HUES64 (cell line): ENCODE data around the gene PCID2.
A peak's percentile ranks its signal among the peaks of the same experiment; 100 is the strongest.

ENCODE experiments used
- H3K27ac ChIP-seq: 2 replicates; pipeline ENCODE4 v1.7.0; 2013; ENCODE audit warnings: low read depth, low read length, inconsistent platforms
- H3K27me3 ChIP-seq: 2 replicates; pipeline ENCODE4 v1.6.1; 2013; ENCODE audit warnings: mild to moderate bottlenecking, low read length; ENCODE audit not compliant: insufficient read depth
- H3K36me3 ChIP-seq: 2 replicates; pipeline ENCODE4 v1.6.1; 2013; ENCODE audit warnings: mild to moderate bottlenecking, low read length; ENCODE audit not compliant: insufficient read depth
- H3K4me1 ChIP-seq: 2 replicates; pipeline ENCODE4 v1.6.1; 2013; ENCODE audit warnings: mild to moderate bottlenecking, low read length, moderate library complexity; ENCODE audit not compliant: insufficient read depth
- H3K4me3 ChIP-seq: 2 replicates; pipeline ENCODE4 v1.5.1; 2013; ENCODE audit warnings: mild to moderate bottlenecking, low read length, moderate library complexity
- H3K9ac ChIP-seq: 2 replicates; pipeline ENCODE4 v1.6.1; 2013; ENCODE audit warnings: mild to moderate bottlenecking, low read depth, low read length
- H3K9me3 ChIP-seq: 2 replicates; pipeline ENCODE4 v1.6.1; 2013; ENCODE audit warnings: low read depth, low read length; ENCODE audit not compliant: insufficient read depth
- WGBS: fragments of 150-250, 120-280 bp; methylation state at CpG from one replicate; pipeline ENCODE4 v1.1.7; 2013; ENCODE audit warnings: missing lambda C conversion rate; 5-methylcytosine and 5-hydroxymethylcytosine counted together

PCID2 gene

DNA sequence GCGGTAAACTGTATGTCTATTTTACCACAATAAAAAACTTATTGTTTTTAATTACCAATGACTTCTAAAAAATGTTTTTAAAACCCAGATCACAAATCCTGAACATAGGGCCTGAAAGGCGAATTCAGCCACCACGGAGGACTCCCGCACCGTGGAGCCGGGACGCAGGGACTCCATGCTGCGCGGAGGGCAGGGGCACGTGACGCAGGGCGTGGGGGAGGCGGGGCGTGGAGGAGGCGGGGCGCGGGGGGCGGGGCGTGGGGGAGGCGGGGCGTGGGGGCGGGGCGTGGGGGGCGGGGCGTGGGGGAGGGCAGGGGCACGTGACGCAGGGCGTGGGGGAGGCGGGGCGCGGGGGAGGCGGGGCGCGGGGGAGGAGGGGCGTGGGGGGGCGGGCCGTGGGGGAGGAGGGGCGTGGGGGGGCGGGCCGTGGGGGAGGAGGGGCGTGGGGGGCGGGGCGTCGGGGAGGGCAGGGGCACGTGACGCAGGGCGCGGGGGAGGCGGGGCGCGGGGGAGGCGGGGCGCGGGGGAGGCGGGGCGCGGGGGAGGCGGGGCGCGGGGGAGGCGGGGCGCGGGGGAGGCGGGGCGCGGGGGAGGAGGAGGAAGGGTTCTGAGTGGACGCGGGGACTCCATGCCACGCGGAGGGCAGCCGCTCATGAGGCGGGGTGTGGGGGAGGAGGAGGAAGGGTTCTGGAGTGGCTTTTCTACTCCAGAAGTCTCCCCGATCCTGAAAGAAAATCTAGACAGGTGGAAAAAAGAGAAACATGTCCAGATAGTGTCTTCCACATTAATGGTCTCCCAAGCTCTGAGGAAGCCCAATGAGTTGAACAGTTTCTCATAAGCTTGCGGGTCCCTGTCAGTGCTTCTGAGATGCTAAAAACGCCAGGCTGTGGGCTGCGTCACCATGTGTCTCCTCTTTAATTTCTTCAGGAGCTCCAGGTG lies 54.4 kb downstream of the PCID2 start:
- peak overlapping the region; percentile 57 for H3K4me3 ChIP-seq
- peaks cover 24% of the 10 kb centered on the region for H3K27me3 ChIP-seq
- H3K36me3 ChIP-seq, result no peaks in the 10 kb centered on the region
- WGBS, result 20% methylated on average over 20 of the region's 76 CpGs
- H3K4me1 ChIP-seq, result peaks cover 17% of the 10 kb centered on the region; the same call in 1 of the 2 replicates
- peak overlapping the region; percentile 16 for H3K9ac ChIP-seq
- no peaks in the 10 kb centered on the region for H3K9me3 ChIP-seq
- H3K27ac ChIP-seq, result peak overlapping the region; percentile 61; the same call in 1 of the 2 replicates

DNA sequence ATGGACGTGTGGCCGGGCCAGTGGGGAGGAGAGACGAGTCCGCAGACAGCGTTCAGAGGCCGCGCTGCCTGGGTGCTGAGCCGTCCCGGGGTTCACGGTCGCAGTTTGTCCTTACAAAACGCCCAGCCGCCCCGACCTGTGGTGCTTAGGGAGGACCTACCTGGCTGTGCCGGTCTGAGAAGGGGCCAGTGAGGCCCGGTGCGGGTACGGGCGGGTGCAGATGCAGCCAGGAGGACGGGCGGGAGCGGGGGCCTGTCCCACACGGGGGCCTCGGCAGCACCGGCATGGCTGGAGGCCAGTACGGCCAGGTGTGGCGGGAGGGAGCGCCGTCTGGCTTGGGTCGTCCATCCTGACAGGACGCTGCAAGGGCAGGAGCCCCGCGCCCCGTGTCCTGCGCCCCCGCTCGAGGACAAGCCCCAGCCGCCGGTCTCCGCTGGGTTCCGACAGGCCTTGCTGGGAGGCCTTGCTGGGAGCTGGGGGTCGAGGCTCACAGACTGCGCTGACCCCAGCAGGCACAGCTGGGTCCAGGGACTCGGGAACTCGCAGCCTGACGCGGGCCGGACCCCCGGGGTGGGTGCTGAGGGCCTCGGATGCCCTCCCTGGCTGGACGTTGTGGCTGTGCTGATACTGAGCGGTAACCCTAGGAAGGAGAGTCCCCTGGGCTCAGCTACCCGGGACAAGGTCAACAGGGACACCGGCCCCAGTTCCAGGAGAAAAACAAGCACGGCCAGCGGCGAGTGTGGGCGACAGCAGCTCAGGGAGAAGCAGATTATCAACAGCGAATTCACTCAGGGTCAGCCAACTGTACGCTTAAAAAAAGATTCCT lies 55.3 kb downstream of the PCID2 start:
- Histone ChIP-seq H3K4me3 (peak overlapping the region; percentile 57), H3K9me3 (no peaks in the 10 kb centered on the region), H3K27me3 (peaks cover 24% of the 10 kb centered on the region), H3K36me3 (no peaks in the 10 kb centered on the region), H3K4me1 (peaks cover 12% of the 10 kb centered on the region; the same call in 1 of the 2 replicates), H3K27ac (peak overlapping the region; percentile 61; the same call in 1 of the 2 replicates), H3K9ac (peak overlapping the region; percentile 16)
- WGBS, result 3% methylated on average over 60 of the region's 60 CpGs

DNA sequence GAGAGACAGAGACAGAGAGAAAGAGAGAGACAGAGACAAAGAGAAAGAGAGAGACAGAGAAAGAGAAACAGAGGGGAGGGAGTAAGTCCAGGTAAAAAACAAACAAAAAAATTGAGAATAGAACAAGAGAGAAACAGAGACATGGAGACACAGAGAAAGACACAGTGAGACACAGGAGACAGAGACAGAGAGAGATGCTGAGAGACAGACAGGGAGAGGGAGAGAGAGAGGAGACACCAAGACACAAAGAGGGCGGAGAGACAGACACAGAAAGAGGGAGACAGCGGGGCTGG lies 55.8 kb downstream of the PCID2 start:
- WGBS, result 21% methylated on average over 2 of the region's 2 CpGs
- H3K36me3 ChIP-seq, result no peaks in the 10 kb centered on the region
- no peak overlapping the region for H3K9ac ChIP-seq
- no peaks in the 10 kb centered on the region for H3K9me3 ChIP-seq
- peaks cover 24% of the 10 kb centered on the region for H3K27me3 ChIP-seq
- H3K4me3 ChIP-seq, result peak overlapping the region; percentile 57
- H3K4me1 ChIP-seq, result peaks cover 11% of the 10 kb centered on the region; the same call in 1 of the 2 replicates
- no peak overlapping the region for H3K27ac ChIP-seq

DNA sequence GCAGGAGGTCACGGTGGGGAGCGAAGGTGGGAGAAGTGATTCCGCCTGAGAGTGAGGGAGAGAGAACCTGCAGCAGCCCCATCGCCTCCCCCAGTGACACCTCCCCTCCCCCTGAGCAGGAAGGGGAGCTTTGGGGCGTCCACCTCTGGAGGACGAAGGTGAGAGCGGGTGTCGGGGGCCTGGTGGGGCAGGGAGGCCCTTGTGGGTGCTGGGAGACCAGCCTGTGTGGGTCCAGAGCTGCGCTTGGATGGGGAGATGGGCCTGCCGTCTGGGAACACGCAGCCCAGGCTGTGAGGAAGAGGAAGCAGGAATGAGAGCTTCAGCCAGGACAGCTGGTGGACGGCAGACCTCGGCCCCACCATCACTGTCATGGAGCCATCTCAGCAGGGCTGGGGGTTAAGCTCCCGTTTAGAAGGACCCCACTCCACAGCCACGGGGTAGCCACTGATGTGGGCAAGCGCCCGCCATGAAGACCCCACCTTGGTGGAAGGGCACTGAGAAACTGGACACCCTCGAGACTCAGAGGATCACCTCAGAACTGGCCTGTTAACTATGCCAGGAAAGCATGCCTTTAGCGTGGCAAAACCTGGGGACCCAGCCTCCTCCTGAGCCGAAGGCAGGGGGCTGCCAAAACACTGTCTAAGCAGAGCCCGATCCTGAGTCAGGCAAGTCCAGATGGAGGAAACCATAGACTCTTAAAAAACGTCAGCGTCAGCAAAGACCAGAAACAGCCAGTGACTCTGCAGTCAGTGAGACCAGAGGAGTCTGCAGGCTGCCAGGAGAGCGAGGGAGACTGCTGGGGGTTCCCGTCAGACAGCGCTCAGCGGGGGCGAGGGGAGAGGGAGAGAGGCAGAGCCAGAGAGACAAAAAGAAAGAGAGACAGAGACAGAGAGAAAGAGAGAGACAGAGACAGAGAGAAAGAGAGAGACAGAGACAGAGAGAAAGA lies 56.5 kb downstream of the PCID2 start:
- no peak overlapping the region for H3K9ac ChIP-seq
- H3K36me3 ChIP-seq, result no peaks in the 10 kb centered on the region
- 80% methylated on average over 28 of the region's 28 CpGs for WGBS
- H3K27me3 ChIP-seq, result peaks cover 24% of the 10 kb centered on the region
- no peak overlapping the region for H3K27ac ChIP-seq
- peaks cover 11% of the 10 kb centered on the region; the same call in 1 of the 2 replicates for H3K4me1 ChIP-seq
- no peaks in the 10 kb centered on the region for H3K9me3 ChIP-seq
- H3K4me3 ChIP-seq, result 0 out of 2 replicates have a peak overlapping the region, but pooled peaks have one; percentile 57

DNA sequence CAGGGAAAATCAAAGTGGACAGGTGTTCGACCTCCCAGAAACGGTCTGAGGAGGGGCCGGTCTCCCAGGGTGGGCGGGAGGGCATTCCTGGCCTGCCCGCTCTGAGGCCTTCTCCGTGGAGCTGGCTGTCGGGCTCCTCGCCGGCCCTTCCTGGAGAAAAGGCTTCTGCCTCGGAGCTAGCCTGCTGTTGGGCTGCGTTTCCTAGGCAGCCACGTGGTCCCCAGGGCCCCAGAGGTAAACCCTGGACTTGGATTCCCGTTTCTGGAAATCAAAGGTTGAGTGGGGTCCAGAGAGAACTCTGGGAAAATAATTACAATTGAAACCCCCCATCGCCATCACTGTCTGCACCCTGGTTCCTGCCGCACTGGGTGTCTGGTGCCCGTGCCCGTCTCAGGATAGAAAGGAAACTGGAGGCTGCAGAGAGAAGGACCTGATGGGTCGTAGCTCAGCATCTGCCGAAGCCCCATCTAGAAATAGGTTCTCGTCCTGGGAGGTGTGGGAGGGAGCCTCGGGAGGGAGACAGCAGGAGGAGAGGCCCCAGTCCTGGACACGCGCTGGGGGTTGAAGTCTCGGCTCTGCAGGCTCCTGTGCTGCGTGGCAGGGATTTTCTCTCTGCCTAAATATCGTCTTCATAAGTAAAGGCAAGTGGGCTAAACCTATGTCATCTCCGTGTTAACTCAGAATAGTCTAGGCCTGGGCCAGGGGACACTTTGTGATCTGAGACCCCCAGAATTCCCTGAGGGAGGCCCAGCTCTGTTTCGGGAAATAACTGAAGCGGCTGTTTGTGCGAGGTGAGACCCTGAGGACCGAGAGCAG lies 57.7 kb downstream of the PCID2 start:
- H3K4me1 ChIP-seq, result peaks cover 11% of the 10 kb centered on the region; the same call in 1 of the 2 replicates
- H3K27me3 ChIP-seq, result peaks cover 24% of the 10 kb centered on the region
- no peaks in the 10 kb centered on the region for H3K36me3 ChIP-seq
- no peak overlapping the region for H3K4me3 ChIP-seq
- no peaks in the 10 kb centered on the region for H3K9me3 ChIP-seq
- WGBS, result 92% methylated on average over 31 of the region's 31 CpGs
- H3K9ac ChIP-seq, result no peak overlapping the region
- H3K27ac ChIP-seq, result no peak overlapping the region

DNA sequence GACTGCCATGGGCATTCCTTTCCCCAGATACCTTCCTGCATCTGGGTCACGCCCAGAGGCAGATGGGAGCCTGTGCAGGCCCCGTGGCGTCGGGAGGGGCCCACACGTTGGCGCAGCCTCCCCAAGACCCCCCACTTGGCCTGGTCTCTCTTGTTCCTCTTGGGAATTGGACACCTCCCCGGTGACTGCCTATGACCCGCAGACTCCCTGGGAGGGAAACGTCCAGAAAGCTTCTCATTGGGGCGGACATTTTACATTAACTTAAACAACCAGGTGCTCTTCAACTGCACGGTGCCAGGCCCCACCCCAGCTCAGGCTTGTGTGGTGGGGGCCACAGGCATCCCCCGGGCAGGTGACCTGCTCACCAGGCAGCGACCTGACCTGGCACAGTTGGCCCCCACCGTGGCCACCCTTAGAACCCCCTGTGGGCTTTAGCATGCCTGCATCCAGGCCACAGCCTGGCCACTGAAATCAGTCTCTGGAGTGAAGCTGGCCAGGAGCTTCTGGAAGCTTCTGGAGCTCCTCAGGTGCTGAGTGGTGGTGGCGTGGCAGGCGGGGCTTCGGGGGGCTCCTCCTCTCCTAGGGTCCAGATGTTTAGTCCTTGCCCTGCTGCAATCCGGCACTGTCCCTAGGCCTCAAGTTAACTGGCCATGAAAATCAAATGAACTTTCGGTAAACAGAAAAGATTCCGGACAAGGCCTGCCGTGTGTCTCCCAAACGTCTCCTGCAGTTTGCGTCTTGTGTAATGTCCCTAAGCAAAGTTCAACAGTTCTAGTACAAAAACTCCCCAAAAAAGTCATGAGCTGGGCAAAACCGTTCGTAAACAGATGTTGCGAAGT lies 58.5 kb downstream of the PCID2 start:
- 94% methylated on average over 26 of the region's 26 CpGs for WGBS
- Histone ChIP-seq H3K27ac (no peak overlapping the region), H3K4me1 (peaks cover 11% of the 10 kb centered on the region; the same call in 1 of the 2 replicates)

DNA sequence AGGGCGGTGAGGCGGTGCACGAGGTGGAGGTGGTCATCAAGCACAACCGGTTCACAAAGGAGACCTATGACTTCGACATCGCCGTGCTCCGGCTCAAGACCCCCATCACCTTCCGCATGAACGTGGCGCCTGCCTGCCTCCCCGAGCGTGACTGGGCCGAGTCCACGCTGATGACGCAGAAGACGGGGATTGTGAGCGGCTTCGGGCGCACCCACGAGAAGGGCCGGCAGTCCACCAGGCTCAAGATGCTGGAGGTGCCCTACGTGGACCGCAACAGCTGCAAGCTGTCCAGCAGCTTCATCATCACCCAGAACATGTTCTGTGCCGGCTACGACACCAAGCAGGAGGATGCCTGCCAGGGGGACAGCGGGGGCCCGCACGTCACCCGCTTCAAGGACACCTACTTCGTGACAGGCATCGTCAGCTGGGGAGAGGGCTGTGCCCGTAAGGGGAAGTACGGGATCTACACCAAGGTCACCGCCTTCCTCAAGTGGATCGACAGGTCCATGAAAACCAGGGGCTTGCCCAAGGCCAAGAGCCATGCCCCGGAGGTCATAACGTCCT lies 59.4 kb downstream of the PCID2 start:
- peaks cover 24% of the 10 kb centered on the region for H3K27me3 ChIP-seq
- H3K9ac ChIP-seq, result no peak overlapping the region
- 96% methylated on average over 38 of the region's 38 CpGs for WGBS
- no peaks in the 10 kb centered on the region for H3K9me3 ChIP-seq
- no peak overlapping the region for H3K4me3 ChIP-seq
- no peaks in the 10 kb centered on the region for H3K36me3 ChIP-seq
- peaks cover 6% of the 10 kb centered on the region; the same call in 1 of the 2 replicates for H3K4me1 ChIP-seq
- no peak overlapping the region for H3K27ac ChIP-seq

More for the DNA sequence above, 58.5 kb downstream of the PCID2 start:
- no peak overlapping the region for H3K4me3 ChIP-seq
- H3K36me3 ChIP-seq, result no peaks in the 10 kb centered on the region
- peaks cover 24% of the 10 kb centered on the region for H3K27me3 ChIP-seq
- no peak overlapping the region for H3K9ac ChIP-seq
- no peaks in the 10 kb centered on the region for H3K9me3 ChIP-seq

DNA sequence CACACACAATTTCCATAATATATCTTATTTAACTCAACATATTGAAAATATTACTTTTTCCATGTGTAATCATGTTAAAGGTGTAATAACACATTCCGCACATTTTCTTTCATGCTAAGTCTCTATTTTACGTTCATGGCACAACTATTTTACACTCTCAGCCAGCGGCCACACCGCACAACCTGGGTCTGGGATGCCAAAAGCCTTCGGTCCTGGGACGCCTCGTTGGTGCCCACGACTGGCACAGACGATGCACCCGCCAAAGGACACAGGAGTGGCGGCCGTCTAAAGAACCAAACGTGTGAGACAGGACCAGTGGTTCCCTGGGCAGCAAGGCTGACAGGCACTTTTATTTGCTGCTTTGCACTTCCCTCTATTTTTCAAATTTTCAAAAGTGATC lies 60.1 kb downstream of the PCID2 start:
- Histone ChIP-seq H3K9ac (no peak overlapping the region), H3K27me3 (peaks cover 19% of the 10 kb centered on the region), H3K4me1 (peaks cover 3% of the 10 kb centered on the region; the same call in 1 of the 2 replicates), H3K4me3 (no peak overlapping the region), H3K27ac (no peak overlapping the region), H3K9me3 (no peaks in the 10 kb centered on the region), H3K36me3 (no peaks in the 10 kb centered on the region)
- 95% methylated on average over 13 of the region's 13 CpGs for WGBS

DNA sequence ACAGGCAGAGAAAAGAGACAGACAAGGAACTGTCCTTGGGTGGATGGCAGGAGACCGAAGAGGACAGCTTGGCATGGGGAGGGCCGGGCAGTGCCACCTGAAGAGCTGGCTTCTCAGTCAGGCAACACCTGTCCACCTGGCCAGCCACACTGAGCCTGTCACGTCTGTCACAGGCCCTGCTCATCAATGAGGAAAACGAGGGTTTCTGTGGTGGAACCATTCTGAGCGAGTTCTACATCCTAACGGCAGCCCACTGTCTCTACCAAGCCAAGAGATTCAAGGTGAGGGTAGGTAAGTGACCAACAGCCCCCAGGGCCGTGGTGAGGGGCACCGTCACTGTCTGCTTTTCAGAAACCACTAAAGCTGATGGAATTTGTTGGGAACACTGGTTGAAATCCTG lies 61.3 kb downstream of the PCID2 start:
- Histone ChIP-seq H3K4me1 (0 out of 2 replicates have a peak, but pooled peaks cover 1% of the 10 kb centered on the region), H3K27ac (no peak overlapping the region), H3K9ac (no peak overlapping the region), H3K9me3 (no peaks in the 10 kb centered on the region), H3K4me3 (no peak overlapping the region), H3K36me3 (no peaks in the 10 kb centered on the region), H3K27me3 (peaks cover 7% of the 10 kb centered on the region)
- WGBS, result 90% methylated on average over 8 of the region's 8 CpGs
